HepG2 (cell line): Measurements from ENCODE around the gene AGAP1. TPM values are rescaled to one million over a fixed set of nuclear protein-coding genes. Genes with fewer than 3 reads are reported as not detected.

Source experiments
- ATAC-seq: fragments of 200-7000 bp; cut with Tn5 transposase; 3 replicates; pipeline ENCODE4 v1.9.1; 2020; ENCODE audit warnings: mild to moderate bottlenecking, moderate library complexity
- BruUV-seq: library from RNA; stranded (reverse); fragments of 400-500 nt; replicated peaks from 2 replicates; lab custom pipeline; 2021; lab: Mats Ljungman, UMichigan
- CTCF ChIA-PET: fragments of 300-600 bp; formaldehyde crosslinking; extraction: SDS; loops from one replicate; lab custom pipeline; 2021; ENCODE audit warnings: low total read pairs, inconsistent platforms, low intra/inter-chr PET ratio; lab: Yijun Ruan, JAX
- POLR2A ChIA-PET: fragments of 350-600 bp; sonication (Branson Sonifier 250); formaldehyde crosslinking; loops from one replicate; lab custom pipeline; 2020; ENCODE audit warnings: antibody characterized with exemption, inconsistent platforms; lab: Yijun Ruan, JAX
- DNase-seq: peaks from one replicate; pipeline ENCODE4 v3.0.0-alpha.2; 2015; ENCODE audit warnings: low spot score
- FAIRE-seq: peaks from 3 replicates; lab custom pipeline; 2011; peaks lifted over from hg19 to GRCh38; lab: Jason Lieb, UNC
- H2AFZ ChIP-seq: one replicate; pipeline ENCODE4 v1.6.1; 2011; ENCODE audit warnings: low read length, inconsistent platforms
- H3K27ac ChIP-seq: fragments of 300-600 bp; 3 replicates; pipeline ENCODE4 v1.8.0; 2011; ENCODE audit warnings: mixed run types, mild to moderate bottlenecking, mixed read lengths, low read length, inconsistent platforms; ENCODE audit not compliant: insufficient read depth; ENCODE audit errors: extremely low read length
- H3K27me3 ChIP-seq, 2 experiments: fragments of 200-600 bp in 1 of 2; 2 replicates in 1 of 2; 3 replicates in 1 of 2; pipeline versions ENCODE4 v1.6.0 to v1.8.0; 2011; ENCODE audit warnings: low read length in 2 of 2, mild to moderate bottlenecking in 2 of 2, moderate library complexity in 2 of 2, inconsistent platforms in 1 of 2; ENCODE audit not compliant: insufficient read depth in 2 of 2, control insufficient read depth in 1 of 2
- H3K36me3 ChIP-seq, 2 experiments: fragments of 200-600 bp in 1 of 2; replicated peaks in 1 of 2; 2 replicates in 1 of 2; 3 replicates in 1 of 2; pipeline versions ENCODE4 v1.5.1 to v1.8.0; 2011; ENCODE audit warnings: low read length in 2 of 2, inconsistent platforms in 1 of 2; ENCODE audit not compliant: insufficient read depth in 2 of 2, control insufficient read depth in 1 of 2
- H3K4me1 ChIP-seq: 2 replicates; pipeline ENCODE4 v1.5.1; 2012; ENCODE audit warnings: low read length, inconsistent platforms; ENCODE audit not compliant: insufficient read depth
- H3K4me2 ChIP-seq: 2 replicates; pipeline ENCODE4 v1.6.0; 2011; ENCODE audit warnings: low read depth, low read length, inconsistent platforms
- H3K4me3 ChIP-seq, 3 experiments: fragments of 200-600 bp in 1 of 3; sonication (generic), shearing (Covaris generic) in 1 of 3; replicated peaks in 1 of 3; 2 replicates each; pipeline ENCODE4 v1.5.1; 2011 to 2016; ENCODE audit warnings: low read length in 3 of 3, inconsistent platforms in 2 of 3, low read depth in 2 of 3, mild to moderate bottlenecking in 2 of 3, control low read depth in 1 of 3, mixed read lengths in 1 of 3; ENCODE audit not compliant: insufficient read depth in 1 of 3
- H3K79me2 ChIP-seq: one replicate; pipeline ENCODE4 v1.6.1; 2011; ENCODE audit warnings: low read length, inconsistent platforms; ENCODE audit not compliant: insufficient read depth
- H3K9ac ChIP-seq: 2 replicates; pipeline ENCODE4 v1.6.0; 2011; ENCODE audit warnings: mild to moderate bottlenecking, low read depth, low read length, inconsistent platforms; ENCODE audit not compliant: insufficient read depth
- H3K9me3 ChIP-seq: 2 replicates; pipeline ENCODE4 v1.5.1; 2012; ENCODE audit warnings: mild to moderate bottlenecking, low read length
- H4K20me1 ChIP-seq: 2 replicates; pipeline ENCODE4 v1.6.0; 2011; ENCODE audit warnings: inconsistent platforms, mild to moderate bottlenecking, low read length, moderate library complexity; ENCODE audit not compliant: insufficient read depth
- HIVEP1 ChIP-seq: sonication (generic); formaldehyde crosslinking; IDR thresholded peaks from 2 replicates; pipeline ENCODE4 v1.4.0; 2020; ENCODE audit warnings: mild to moderate bottlenecking, missing genetic modification reagents
- PHF21A ChIP-seq: sonication (generic); formaldehyde crosslinking; IDR thresholded peaks from 2 replicates; pipeline ENCODE4 v1.5.0; 2020; ENCODE audit warnings: mild to moderate bottlenecking, missing genetic modification reagents
- REL ChIP-seq: sonication (generic); formaldehyde crosslinking; conservative IDR thresholded peaks from 2 replicates; pipeline ENCODE4 v1.8.0; 2022; ENCODE audit warnings: mild to moderate bottlenecking, missing genetic modification reagents, moderate library complexity
- RELA ChIP-seq: sonication (generic); formaldehyde crosslinking; IDR thresholded peaks from 2 replicates; pipeline ENCODE4 v1.4.0; 2020; ENCODE audit warnings: missing genetic modification reagents
- SMC3 ChIP-seq: IDR thresholded peaks from 2 replicates; pipeline ENCODE4 v1.6.1; 2011; ENCODE audit warnings: low read length, improper control_type of control experiment
- TRIM24 ChIP-seq: sonication (generic); formaldehyde crosslinking; IDR thresholded peaks from 2 replicates; pipeline ENCODE4 v1.8.0; 2022; ENCODE audit warnings: mild to moderate bottlenecking, missing genetic modification reagents
- ZBTB25 ChIP-seq: IDR thresholded peaks from 2 replicates; pipeline ENCODE4 v1.6.1; 2018; ENCODE audit warnings: missing genetic modification reagents
- ZNF530 ChIP-seq: sonication (generic); formaldehyde crosslinking; IDR thresholded peaks from 2 replicates; pipeline ENCODE4 v1.5.0; 2020; ENCODE audit warnings: low read depth, mild to moderate bottlenecking, missing genetic modification reagents
- ZNF543 ChIP-seq: sonication (generic); formaldehyde crosslinking; IDR thresholded peaks from 2 replicates; pipeline ENCODE4 v1.4.0; 2020; ENCODE audit warnings: mild to moderate bottlenecking, missing genetic modification reagents
- WGBS: methylation state at CpG from one replicate; pipeline ENCODE4 v1.1.6; 2017; ENCODE audit warnings: low lambda C conversion rate; 5-methylcytosine and 5-hydroxymethylcytosine counted together
- in situ Hi-C: cut with HindIII; loops from 2 replicates; pipeline ENCODE4 v1.10.0; 2017; ENCODE audit warnings: low pct_unique_long_range_greater_than_20kb; ENCODE audit not compliant: extremely low pct_ligation_motif_present
- intact Hi-C: fragments of 100-400 bp; cut with micrococcal nuclease; formaldehyde crosslinking; loops from one replicate; pipeline ENCODE4 v1.10.0; 2022; ENCODE audit not compliant: unreplicated experiment
- polyA plus RNA-seq, 8 experiments: library from polyadenylated mRNA; depleted of rRNA in 3 of 8; stranded (reverse) in 7 of 8; unstranded in 1 of 8; fragments of >200 nt; fragmentation: Illumina TruSeq in 4 of 8; extraction: Trizol in 4 of 8; gene quantifications; 2 replicates each; pipeline versions ENCODE4 v1.2.1 to v1.2.3, GENCODE V29; 2011 to 2016; ENCODE audit warnings: low read depth in 4 of 8, missing spikeins in 1 of 8, mixed read lengths in 1 of 8; ENCODE audit not compliant: insufficient read depth in 1 of 8
- total RNA-seq, 5 experiments: library from RNA; depleted of rRNA; stranded (reverse); fragments of >200 nt; fragmentation: Illumina TruSeq; extraction: Trizol; gene quantifications; 2 replicates each; pipeline ENCODE4 v1.2.3, GENCODE V29; 2016; ENCODE audit warnings: low read depth in 1 of 5
- TF ChIP-seq, protein P1 (sequence below): sonication (generic); formaldehyde crosslinking; IDR thresholded peaks from 2 replicates; pipeline ENCODE4 v1.4.0; 2020; ENCODE audit warnings: missing genetic modification reagents, borderline replicate concordance
- TF ChIP-seq, protein P2 (sequence below): sonication (generic); formaldehyde crosslinking; IDR thresholded peaks from 2 replicates; pipeline ENCODE4 v1.5.0; 2020; ENCODE audit warnings: mild to moderate bottlenecking, missing genetic modification reagents

The AGAP1 gene
- total and polyA plus RNA-seq, 2 of the 13 experiments (the other 11 are each of a cell fraction or from before 2014, with no cell fraction given), result 21.2 to 32.7 TPM

DNA sequence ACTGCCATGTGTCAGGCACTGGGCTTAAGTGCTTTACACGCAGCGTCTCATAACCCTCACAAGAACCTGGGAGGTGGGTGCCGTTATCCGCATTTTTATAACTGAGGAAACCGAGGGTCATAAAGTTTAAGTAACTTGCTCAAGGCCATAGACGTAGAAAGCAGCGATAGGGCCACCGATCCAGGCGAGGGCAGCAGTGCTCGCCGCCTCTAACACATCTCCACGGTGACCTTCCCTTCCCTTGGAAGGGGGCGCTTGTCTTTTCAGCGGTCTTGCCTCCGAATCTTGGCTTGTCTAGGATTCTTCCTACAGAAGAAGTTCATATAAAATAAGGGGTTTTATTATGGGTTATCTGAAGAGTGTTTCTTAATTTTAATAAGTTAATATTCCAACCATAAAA, 487.8 kb downstream of the AGAP1 start:
- Histone ChIP-seq H2AFZ (no peak overlapping the region), H3K4me2 (no peak overlapping the region), H3K36me3 (peaks cover 10 to 35% of the 10 kb centered on the region in 2 experiments), H3K9ac (no peak overlapping the region), H3K9me3 (no peaks in the 10 kb centered on the region), H3K4me3 (no peak overlapping the region), H3K27ac (no peak overlapping the region), H3K79me2 (no peaks in the 10 kb centered on the region), H4K20me1 (0 out of 2 replicates have a peak, but pooled peaks cover 2% of the 10 kb centered on the region), H3K27me3 (no peaks in the 10 kb centered on the region), H3K4me1 (no peaks in the 10 kb centered on the region)
- in situ Hi-C loops (no loop called here), intact Hi-C loops (loop anchor here (10.0 kb wide), 1 partner anchor 113 kb away; no protein-coding TSS in a partner anchor)
- no peak for TF ChIP-seq TRIM24 (CRISPR knock-in tag)
- no peak for TF ChIP-seq RELA (CRISPR knock-in tag)
- TF ChIP-seq, protein P1, sequence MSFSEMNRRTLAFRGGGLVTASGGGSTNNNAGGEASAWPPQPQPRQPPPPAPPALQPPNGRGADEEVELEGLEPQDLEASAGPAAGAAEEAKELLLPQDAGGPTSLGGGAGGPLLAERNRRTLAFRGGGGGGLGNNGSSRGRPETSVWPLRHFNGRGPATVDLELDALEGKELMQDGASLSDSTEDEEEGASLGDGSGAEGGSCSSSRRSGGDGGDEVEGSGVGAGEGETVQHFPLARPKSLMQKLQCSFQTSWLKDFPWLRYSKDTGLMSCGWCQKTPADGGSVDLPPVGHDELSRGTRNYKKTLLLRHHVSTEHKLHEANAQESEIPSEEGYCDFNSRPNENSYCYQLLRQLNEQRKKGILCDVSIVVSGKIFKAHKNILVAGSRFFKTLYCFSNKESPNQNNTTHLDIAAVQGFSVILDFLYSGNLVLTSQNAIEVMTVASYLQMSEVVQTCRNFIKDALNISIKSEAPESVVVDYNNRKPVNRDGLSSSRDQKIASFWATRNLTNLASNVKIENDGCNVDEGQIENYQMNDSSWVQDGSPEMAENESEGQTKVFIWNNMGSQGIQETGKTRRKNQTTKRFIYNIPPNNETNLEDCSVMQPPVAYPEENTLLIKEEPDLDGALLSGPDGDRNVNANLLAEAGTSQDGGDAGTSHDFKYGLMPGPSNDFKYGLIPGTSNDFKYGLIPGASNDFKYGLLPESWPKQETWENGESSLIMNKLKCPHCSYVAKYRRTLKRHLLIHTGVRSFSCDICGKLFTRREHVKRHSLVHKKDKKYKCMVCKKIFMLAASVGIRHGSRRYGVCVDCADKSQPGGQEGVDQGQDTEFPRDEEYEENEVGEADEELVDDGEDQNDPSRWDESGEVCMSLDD (CRISPR knock-in tag), result no peak
- no peak for TF ChIP-seq ZNF543
- TF ChIP-seq ZNF530 (CRISPR knock-in tag), result no peak
- ChIA-PET POLR2A (no interaction called here), CTCF (no interaction called here)
- no peak for FAIRE-seq
- 95% methylated on average over 15 of the region's 15 CpGs for WGBS
- no TSS peak for BruUV-seq
- no peak for DNase-seq
- ATAC-seq, result no peak

DNA sequence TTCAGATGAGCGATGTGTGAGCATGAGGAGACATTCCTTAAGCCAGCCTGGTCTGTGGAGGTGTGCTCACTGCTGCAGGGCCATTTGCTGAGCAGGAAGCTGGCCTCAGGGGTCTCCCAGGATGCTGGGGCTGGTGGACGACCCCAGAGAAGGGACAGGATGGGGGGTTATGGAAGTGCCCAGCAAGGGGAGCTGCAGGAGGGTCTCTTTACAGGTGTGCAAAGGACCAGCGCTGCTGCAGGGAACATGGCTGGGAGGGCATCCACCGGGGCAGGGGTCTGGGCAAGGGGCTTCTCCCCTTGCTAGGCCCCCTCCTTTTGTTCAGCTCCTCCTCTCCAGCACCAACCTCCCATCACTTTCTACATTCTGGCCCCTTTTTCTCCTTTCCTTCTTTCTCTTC, 489.2 kb downstream of the AGAP1 start:
- H2AFZ ChIP-seq, result no peak overlapping the region
- ChIA-PET CTCF (no interaction called here), POLR2A (no interaction called here)
- TF ChIP-seq REL (CRISPR knock-in tag), result no peak
- TF ChIP-seq ZBTB25 (CRISPR knock-in tag), result no peak
- no peak for TF ChIP-seq PHF21A (CRISPR knock-in tag)
- no peak for TF ChIP-seq HIVEP1 (CRISPR knock-in tag)
- TF ChIP-seq SMC3, result no peak
- TF ChIP-seq, protein P2, sequence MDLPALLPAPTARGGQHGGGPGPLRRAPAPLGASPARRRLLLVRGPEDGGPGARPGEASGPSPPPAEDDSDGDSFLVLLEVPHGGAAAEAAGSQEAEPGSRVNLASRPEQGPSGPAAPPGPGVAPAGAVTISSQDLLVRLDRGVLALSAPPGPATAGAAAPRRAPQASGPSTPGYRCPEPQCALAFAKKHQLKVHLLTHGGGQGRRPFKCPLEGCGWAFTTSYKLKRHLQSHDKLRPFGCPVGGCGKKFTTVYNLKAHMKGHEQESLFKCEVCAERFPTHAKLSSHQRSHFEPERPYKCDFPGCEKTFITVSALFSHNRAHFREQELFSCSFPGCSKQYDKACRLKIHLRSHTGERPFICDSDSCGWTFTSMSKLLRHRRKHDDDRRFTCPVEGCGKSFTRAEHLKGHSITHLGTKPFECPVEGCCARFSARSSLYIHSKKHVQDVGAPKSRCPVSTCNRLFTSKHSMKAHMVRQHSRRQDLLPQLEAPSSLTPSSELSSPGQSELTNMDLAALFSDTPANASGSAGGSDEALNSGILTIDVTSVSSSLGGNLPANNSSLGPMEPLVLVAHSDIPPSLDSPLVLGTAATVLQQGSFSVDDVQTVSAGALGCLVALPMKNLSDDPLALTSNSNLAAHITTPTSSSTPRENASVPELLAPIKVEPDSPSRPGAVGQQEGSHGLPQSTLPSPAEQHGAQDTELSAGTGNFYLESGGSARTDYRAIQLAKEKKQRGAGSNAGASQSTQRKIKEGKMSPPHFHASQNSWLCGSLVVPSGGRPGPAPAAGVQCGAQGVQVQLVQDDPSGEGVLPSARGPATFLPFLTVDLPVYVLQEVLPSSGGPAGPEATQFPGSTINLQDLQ, result no peak
- no peaks in the 10 kb centered on the region for H3K79me2 ChIP-seq
- DNase-seq (no peak), ATAC-seq (no peak), FAIRE-seq (no peak)
- WGBS, result 96% methylated on average over 4 of the region's 4 CpGs
- H3K9me3 ChIP-seq, result no peaks in the 10 kb centered on the region
- no peak overlapping the region for H3K4me2 ChIP-seq
- H3K36me3 ChIP-seq, result peaks cover 4 to 23% of the 10 kb centered on the region in 2 experiments; a peak in 2 of 5 replicates
- H3K9ac ChIP-seq, result no peak overlapping the region
- H3K27me3 ChIP-seq, result no peaks in the 10 kb centered on the region
- no peaks in the 10 kb centered on the region for H3K4me1 ChIP-seq
- H3K4me3 ChIP-seq, result no peak overlapping the region
- in situ Hi-C loops (no loop called here), intact Hi-C loops (loop anchor here (10.0 kb wide), 1 partner anchor 112 kb away; no protein-coding TSS in a partner anchor)
- 0 out of 2 replicates have a peak, but pooled peaks cover 2% of the 10 kb centered on the region for H4K20me1 ChIP-seq
- no peak overlapping the region for H3K27ac ChIP-seq
- BruUV-seq, result no TSS peak
